ENCODE data around the gene SCO2.

DNA sequence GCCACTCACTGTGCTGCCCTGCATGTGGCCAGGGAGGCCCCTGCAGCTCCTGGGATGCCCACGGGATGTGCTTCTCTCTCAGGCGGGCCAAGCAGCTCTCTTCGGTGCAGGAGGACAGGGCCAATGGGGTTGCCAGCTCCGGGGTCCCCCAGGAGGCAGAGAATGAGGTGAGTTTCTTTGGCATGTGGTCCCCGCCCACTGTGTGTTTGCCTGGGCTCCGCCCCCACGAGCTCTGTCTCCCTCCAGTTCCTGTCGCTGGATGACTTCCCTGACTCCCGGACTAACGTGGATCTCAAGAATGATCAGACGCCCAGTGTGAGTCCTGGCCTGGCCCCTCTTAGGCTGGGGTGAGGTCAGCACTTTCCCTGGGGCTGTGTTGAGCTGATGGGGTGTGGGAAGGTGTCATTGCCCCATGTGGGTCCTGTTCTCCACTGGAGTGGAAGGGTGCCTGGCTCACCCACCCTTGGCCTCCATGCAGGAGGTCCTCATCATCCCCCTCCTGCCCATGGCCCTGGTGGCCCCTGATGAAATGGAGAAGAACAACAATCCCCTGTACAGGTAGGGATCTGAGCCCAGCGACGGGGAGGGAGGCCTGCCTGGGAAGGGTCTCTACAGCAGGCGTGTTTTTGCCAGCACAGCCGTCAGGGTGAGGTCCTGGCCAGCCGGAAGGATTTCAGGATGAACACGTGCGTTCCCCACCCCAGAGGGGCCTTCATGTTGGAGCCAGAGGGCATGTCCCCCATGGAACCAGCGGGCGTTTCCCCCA, 7.7 kb downstream of the SCO2 start:
- TF ChIP-seq CTCF (conservative IDR thresholded peaks at IDR 0.05; ENCODE audit: low read length) (no peak), EZH2phosphoT487 (IDR thresholded peaks at IDR 0.05; ENCODE audit: borderline replicate concordance, low read depth, low read length) (no peak)

Measured in OCI-LY7 (cell line).